H9 (cell line): ENCODE measurements around the gene PRKACA. TPM values are rescaled to one million over a fixed set of nuclear protein-coding genes. Genes with fewer than 3 reads are reported as not detected.

ENCODE experiments used
- DNase-seq: peaks from one replicate; pipeline ENCODE4 v3.0.0-alpha.2; 2017
- H2AFZ ChIP-seq: one replicate; pipeline ENCODE4 v1.6.1; 2013; ENCODE audit warnings: mild to moderate bottlenecking, low read length, control low read depth, moderate library complexity
- H2AK5ac ChIP-seq: 2 replicates; pipeline ENCODE4 v1.6.1; 2013; ENCODE audit warnings: low read length, control low read depth, mixed read lengths; ENCODE audit not compliant: insufficient read length
- H2BK120ac ChIP-seq: one replicate; pipeline ENCODE4 v1.6.1; 2013; ENCODE audit warnings: low read depth, mild to moderate bottlenecking, low read length, control low read depth, inconsistent platforms; ENCODE audit not compliant: poor library complexity, severe bottlenecking
- H2BK12ac ChIP-seq: 2 replicates; pipeline ENCODE4 v1.6.1; 2013; ENCODE audit warnings: low read length, control low read depth, mixed read lengths, low read depth; ENCODE audit not compliant: insufficient read length
- H2BK15ac ChIP-seq: 2 replicates; pipeline ENCODE4 v1.6.1; 2013; ENCODE audit warnings: low read depth, low read length, control low read depth
- H2BK20ac ChIP-seq: one replicate; pipeline ENCODE4 v1.6.1; 2013; ENCODE audit warnings: low read depth, mild to moderate bottlenecking, low read length, control low read depth, inconsistent platforms; ENCODE audit not compliant: poor library complexity, severe bottlenecking
- H2BK5ac ChIP-seq: 2 replicates; pipeline ENCODE4 v1.6.1; 2013; ENCODE audit warnings: low read length, control low read depth, mixed read lengths; ENCODE audit not compliant: insufficient read length
- H3K14ac ChIP-seq: 2 replicates; pipeline ENCODE4 v1.6.1; 2013; ENCODE audit warnings: low read length, control low read depth; ENCODE audit not compliant: insufficient read depth
- H3K18ac ChIP-seq: 2 replicates; pipeline ENCODE4 v1.6.1; 2013; ENCODE audit warnings: low read depth, mild to moderate bottlenecking, mixed read lengths, low read length, control low read depth; ENCODE audit not compliant: insufficient read length
- H3K23ac ChIP-seq: 2 replicates; pipeline ENCODE4 v1.6.1; 2013; ENCODE audit warnings: low read length, control low read depth, mixed read lengths, low read depth; ENCODE audit not compliant: insufficient read length
- H3K23me2 ChIP-seq: 2 replicates; pipeline ENCODE4 v1.6.1; 2013; ENCODE audit warnings: low read depth, mild to moderate bottlenecking, mixed read lengths, low read length, control low read depth; ENCODE audit not compliant: insufficient read length, poor library complexity, severe bottlenecking
- H3K27ac ChIP-seq: 2 replicates; pipeline ENCODE4 v1.5.1; 2013; ENCODE audit warnings: low read length, control low read depth, mixed read lengths, low read depth; ENCODE audit not compliant: insufficient read length
- H3K27me3 ChIP-seq: 2 replicates; pipeline ENCODE4 v1.6.1; 2013; ENCODE audit warnings: low read length, control low read depth, inconsistent platforms; ENCODE audit not compliant: insufficient read depth
- H3K4ac ChIP-seq: 2 replicates; pipeline ENCODE4 v1.6.1; 2013; ENCODE audit warnings: low read depth, mild to moderate bottlenecking, control low read depth, inconsistent platforms, low read length, moderate library complexity
- H3K4me1 ChIP-seq: 2 replicates; pipeline ENCODE4 v1.6.1; 2013; ENCODE audit warnings: low read length, control low read depth, inconsistent platforms; ENCODE audit not compliant: insufficient read depth
- H3K4me2 ChIP-seq: 2 replicates; pipeline ENCODE4 v1.6.1; 2013; ENCODE audit warnings: low read length, control low read depth, mixed read lengths; ENCODE audit not compliant: insufficient read length, insufficient read depth
- H3K56ac ChIP-seq: 2 replicates; pipeline ENCODE4 v1.6.1; 2013; ENCODE audit warnings: low read depth, mild to moderate bottlenecking, mixed read lengths, low read length, control low read depth; ENCODE audit not compliant: insufficient read length
- H3K79me1 ChIP-seq: 2 replicates; pipeline ENCODE4 v1.6.1; 2013; ENCODE audit warnings: low read depth, mild to moderate bottlenecking, moderate library complexity, low read length, control low read depth, inconsistent platforms; ENCODE audit not compliant: insufficient read depth, poor library complexity, severe bottlenecking
- H3K79me2 ChIP-seq: 2 replicates; pipeline ENCODE4 v1.6.1; 2013; ENCODE audit warnings: low read length, control low read depth, inconsistent platforms; ENCODE audit not compliant: insufficient read depth
- H3K9ac ChIP-seq: 2 replicates; pipeline ENCODE4 v1.6.1; 2013; ENCODE audit warnings: low read length, control low read depth, mixed read lengths; ENCODE audit not compliant: insufficient read length; ENCODE audit errors: extremely low read depth
- H3K9me3 ChIP-seq: one replicate; pipeline ENCODE4 v1.6.1; 2013; ENCODE audit warnings: low read depth, low read length, inconsistent platforms; ENCODE audit not compliant: control insufficient read depth
- H3T11ph ChIP-seq: one replicate; pipeline ENCODE4 v1.6.1; 2013; ENCODE audit warnings: mild to moderate bottlenecking, low read length, control low read depth, inconsistent platforms
- H4K20me1 ChIP-seq: one replicate; pipeline ENCODE4 v1.6.1; 2013; ENCODE audit not compliant: control insufficient read depth, insufficient read length, insufficient read depth
- H4K5ac ChIP-seq: 2 replicates; pipeline ENCODE4 v1.6.1; 2013; ENCODE audit warnings: low read depth, mild to moderate bottlenecking, mixed read lengths, low read length, control low read depth; ENCODE audit not compliant: insufficient read length
- H4K8ac ChIP-seq: replicated peaks from 2 replicates; pipeline ENCODE4 v1.6.1; 2013; ENCODE audit warnings: low read length, control low read depth, mixed read lengths, low read depth; ENCODE audit not compliant: insufficient read length
- H4K91ac ChIP-seq: 2 replicates; pipeline ENCODE4 v1.6.1; 2013; ENCODE audit warnings: low read depth, mild to moderate bottlenecking, moderate library complexity, mixed read lengths, low read length, control low read depth; ENCODE audit not compliant: insufficient read length
- H3K27ac Mint-ChIP-seq, 3 experiments: 2 replicates in 2 of 3; 3 replicates in 1 of 3; pipeline ENCODE4 v1.8.0; 2020 to 2021; ENCODE audit warnings: mixed read lengths in 3 of 3, mild to moderate bottlenecking in 1 of 3, moderate library complexity in 1 of 3
- H3K27me3 Mint-ChIP-seq: 2 replicates; pipeline ENCODE4 v1.8.0; 2021; ENCODE audit warnings: low read depth, mild to moderate bottlenecking, moderate library complexity, mixed read lengths
- H3K36me3 Mint-ChIP-seq, 3 experiments: 2 replicates in 2 of 3; 3 replicates in 1 of 3; pipeline ENCODE4 v1.8.0; 2020 to 2021; ENCODE audit warnings: low read depth in 3 of 3, mixed read lengths in 3 of 3; ENCODE audit not compliant: insufficient read depth in 1 of 3
- H3K4me1 Mint-ChIP-seq, 2 experiments: 2 replicates each; pipeline ENCODE4 v1.8.0; 2020; ENCODE audit warnings: mixed read lengths in 2 of 2
- H3K4me3 Mint-ChIP-seq, 2 experiments: 2 replicates in 1 of 2; 3 replicates in 1 of 2; pipeline ENCODE4 v1.8.0; 2020 to 2021; ENCODE audit warnings: mild to moderate bottlenecking in 2 of 2, mixed read lengths in 2 of 2, moderate library complexity in 1 of 2
- H3K9me3 Mint-ChIP-seq, 2 experiments: 2 replicates in 1 of 2; 3 replicates in 1 of 2; pipeline ENCODE4 v1.8.0; 2020; ENCODE audit warnings: mild to moderate bottlenecking in 2 of 2, mixed read lengths in 2 of 2, moderate library complexity in 1 of 2
- WGBS: extraction: QIAGEN DNeasy Blood & Tissue Kit; methylation state at CpG from one replicate; pipeline ENCODE4 v1.1.7; 2013; ENCODE audit warnings: missing lambda C conversion rate, low lambda C conversion rate, mixed read lengths; ENCODE audit not compliant: insufficient read length; ENCODE audit errors: extremely low coverage; 5-methylcytosine and 5-hydroxymethylcytosine counted together
- total RNA-seq: library from RNA; stranded (reverse); gene quantifications from 2 replicates; pipeline ENCODE4 v1.2.1, GENCODE V29; 2021
- TF ChIP-seq, protein P1 (sequence below): fragments of 200-600 bp; sonication (generic); conservative IDR thresholded peaks from 3 replicates; pipeline ENCODE4 v1.8.0; 2021; ENCODE audit warnings: antibody characterized with exemption, mild to moderate bottlenecking

The PRKACA gene
- total RNA-seq, 1 experiment from 2014 or later, result 51.8 TPM

DNA sequence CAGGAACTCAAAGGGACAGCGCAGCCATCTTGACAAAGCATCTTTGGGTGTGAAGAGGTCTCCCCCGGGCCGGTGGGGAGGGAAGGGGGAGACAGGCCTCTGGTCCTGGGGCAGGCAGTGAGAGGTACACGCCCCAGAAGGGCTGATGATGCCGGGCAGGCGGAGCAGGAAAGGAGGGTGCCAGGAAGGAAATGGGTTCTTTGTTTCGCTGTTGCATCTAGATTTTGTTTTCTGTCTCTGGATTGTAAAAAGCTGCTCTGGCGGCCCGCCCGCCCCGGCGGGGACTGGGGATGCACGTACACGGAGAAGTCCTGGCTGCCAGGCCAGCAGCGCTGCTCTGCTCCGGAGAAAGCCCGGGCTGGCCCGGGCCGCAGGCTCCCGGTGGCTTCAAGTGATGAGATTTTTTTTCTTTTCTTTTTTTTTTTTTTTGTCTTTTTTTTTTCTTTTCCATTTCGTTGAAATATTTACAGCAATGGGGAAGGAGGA is 32.0 kb upstream of the PRKACA start:
- Histone ChIP-seq H2BK15ac (no peak overlapping the region), H3K23me2 (no peaks in the 10 kb centered on the region), H3K14ac (no peak overlapping the region), H2BK5ac (no peak overlapping the region), H3K4me1 (no peaks in the 10 kb centered on the region), H3K9me3 (no peaks in the 10 kb centered on the region), H3K4ac (no peak overlapping the region), H4K91ac (no peak overlapping the region), H3K18ac (no peak overlapping the region), H4K20me1 (no peaks in the 10 kb centered on the region), H3K4me2 (no peak overlapping the region), H3T11ph (no peak overlapping the region), H2AFZ (no peak overlapping the region), H3K56ac (no peak overlapping the region), H2AK5ac (no peak overlapping the region), H3K27me3 (no peaks in the 10 kb centered on the region), H3K79me2 (no peaks in the 10 kb centered on the region), H4K8ac (no peak overlapping the region), H2BK20ac (no peak overlapping the region), H2BK12ac (no peak overlapping the region), H3K79me1 (no peaks in the 10 kb centered on the region), H2BK120ac (no peak overlapping the region), H3K23ac (no peak overlapping the region), H3K9ac (no peak overlapping the region), H4K5ac (no peak overlapping the region), H3K27ac (no peak overlapping the region)
- Mint-ChIP-seq H3K27ac (peak overlapping the region; percentile 40 to 73 (median 72); a peak in 4 of 7 replicates), H3K9me3 (no peaks in the 10 kb centered on the region), H3K4me1 (peaks cover 22 to 36% of the 10 kb centered on the region in 2 experiments), H3K27me3 (no peaks in the 10 kb centered on the region; the same call in 1 of the 2 replicates), H3K36me3 (peaks cover 16 to 26% (median 25%) of the 10 kb centered on the region in 3 experiments; a peak in 6 of 7 replicates), H3K4me3 (no peak overlapping the region)
- TF ChIP-seq, protein P1, sequence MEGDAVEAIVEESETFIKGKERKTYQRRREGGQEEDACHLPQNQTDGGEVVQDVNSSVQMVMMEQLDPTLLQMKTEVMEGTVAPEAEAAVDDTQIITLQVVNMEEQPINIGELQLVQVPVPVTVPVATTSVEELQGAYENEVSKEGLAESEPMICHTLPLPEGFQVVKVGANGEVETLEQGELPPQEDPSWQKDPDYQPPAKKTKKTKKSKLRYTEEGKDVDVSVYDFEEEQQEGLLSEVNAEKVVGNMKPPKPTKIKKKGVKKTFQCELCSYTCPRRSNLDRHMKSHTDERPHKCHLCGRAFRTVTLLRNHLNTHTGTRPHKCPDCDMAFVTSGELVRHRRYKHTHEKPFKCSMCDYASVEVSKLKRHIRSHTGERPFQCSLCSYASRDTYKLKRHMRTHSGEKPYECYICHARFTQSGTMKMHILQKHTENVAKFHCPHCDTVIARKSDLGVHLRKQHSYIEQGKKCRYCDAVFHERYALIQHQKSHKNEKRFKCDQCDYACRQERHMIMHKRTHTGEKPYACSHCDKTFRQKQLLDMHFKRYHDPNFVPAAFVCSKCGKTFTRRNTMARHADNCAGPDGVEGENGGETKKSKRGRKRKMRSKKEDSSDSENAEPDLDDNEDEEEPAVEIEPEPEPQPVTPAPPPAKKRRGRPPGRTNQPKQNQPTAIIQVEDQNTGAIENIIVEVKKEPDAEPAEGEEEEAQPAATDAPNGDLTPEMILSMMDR, result no peak
- DNase-seq, result no peak
- WGBS, result no CpG with 5 or more reads among the region's 21 CpGs
